Kidney epithelial cell (primary cell): ENCODE measurements around the gene TCF7L1. TPM values are rescaled to one million over a fixed set of nuclear protein-coding genes. Genes with fewer than 3 reads are reported as not detected.

Experiments used
- DNase-seq: peaks from one replicate; pipeline ENCODE4 v3.0.0-alpha.2; 2010; ENCODE audit warnings: low read depth
- H3K27me3 ChIP-seq: 2 replicates; pipeline ENCODE4 v1.6.0; 2011; ENCODE audit warnings: low read length; ENCODE audit not compliant: control insufficient read depth, insufficient read depth
- H3K36me3 ChIP-seq: 2 replicates; pipeline ENCODE4 v1.5.1; 2011; ENCODE audit warnings: low read length; ENCODE audit not compliant: control insufficient read depth, insufficient read depth
- H3K4me3 ChIP-seq: 2 replicates; pipeline ENCODE4 v1.5.1; 2011; ENCODE audit warnings: low read depth, mild to moderate bottlenecking, control low read depth, low read length
- total RNA-seq: library from RNA; depleted of rRNA; stranded (reverse); fragments of >200 nt; gene quantifications from 2 replicates; pipeline ENCODE4 v1.2.3, GENCODE V29; 2015
- TF ChIP-seq, protein P1 (sequence below): IDR thresholded peaks from 2 replicates; pipeline ENCODE4 v1.5.1; 2011; ENCODE audit warnings: mild to moderate bottlenecking, moderate library complexity, low read length, control low read depth, inconsistent platforms; ENCODE audit not compliant: insufficient read depth, poor library complexity, severe bottlenecking

Gene TCF7L1
- total RNA-seq, 1 donor from 2014 or later: 4.3 TPM

DNA sequence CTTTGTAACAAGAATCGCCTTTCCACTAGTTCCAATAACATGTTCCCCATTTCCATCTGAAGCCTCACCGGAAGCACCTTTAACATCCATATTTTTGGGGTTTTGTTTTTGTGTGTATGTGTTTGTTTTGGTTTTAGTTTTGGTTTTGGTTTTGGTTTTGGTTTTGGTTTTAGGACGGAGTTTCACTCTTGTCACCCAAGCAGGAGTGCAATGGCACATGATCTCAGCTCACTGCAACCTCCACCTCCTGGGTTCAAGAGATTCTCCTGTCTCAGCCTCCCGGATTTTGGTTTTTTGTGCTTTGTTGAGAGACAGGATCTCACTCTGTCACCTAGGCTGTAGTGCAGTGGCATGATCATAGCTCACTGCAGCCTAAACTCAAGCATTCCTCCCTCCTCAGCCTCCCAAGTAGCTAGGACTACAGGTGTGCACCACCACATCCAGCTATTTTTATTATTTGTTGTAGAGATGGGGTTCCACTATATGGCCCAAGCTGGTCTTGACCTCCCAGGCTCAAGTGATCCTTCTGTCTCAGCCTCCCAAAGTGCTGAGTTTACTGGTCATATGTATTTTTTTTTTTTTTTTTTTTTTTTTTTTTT, 158.3 kb downstream of the TCF7L1 start:
- Histone ChIP-seq H3K4me3 (no peak overlapping the region), H3K27me3 (no peaks in the 10 kb centered on the region), H3K36me3 (no peaks in the 10 kb centered on the region)
- no peak for DNase-seq
- TF ChIP-seq, protein P1, sequence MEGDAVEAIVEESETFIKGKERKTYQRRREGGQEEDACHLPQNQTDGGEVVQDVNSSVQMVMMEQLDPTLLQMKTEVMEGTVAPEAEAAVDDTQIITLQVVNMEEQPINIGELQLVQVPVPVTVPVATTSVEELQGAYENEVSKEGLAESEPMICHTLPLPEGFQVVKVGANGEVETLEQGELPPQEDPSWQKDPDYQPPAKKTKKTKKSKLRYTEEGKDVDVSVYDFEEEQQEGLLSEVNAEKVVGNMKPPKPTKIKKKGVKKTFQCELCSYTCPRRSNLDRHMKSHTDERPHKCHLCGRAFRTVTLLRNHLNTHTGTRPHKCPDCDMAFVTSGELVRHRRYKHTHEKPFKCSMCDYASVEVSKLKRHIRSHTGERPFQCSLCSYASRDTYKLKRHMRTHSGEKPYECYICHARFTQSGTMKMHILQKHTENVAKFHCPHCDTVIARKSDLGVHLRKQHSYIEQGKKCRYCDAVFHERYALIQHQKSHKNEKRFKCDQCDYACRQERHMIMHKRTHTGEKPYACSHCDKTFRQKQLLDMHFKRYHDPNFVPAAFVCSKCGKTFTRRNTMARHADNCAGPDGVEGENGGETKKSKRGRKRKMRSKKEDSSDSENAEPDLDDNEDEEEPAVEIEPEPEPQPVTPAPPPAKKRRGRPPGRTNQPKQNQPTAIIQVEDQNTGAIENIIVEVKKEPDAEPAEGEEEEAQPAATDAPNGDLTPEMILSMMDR: no peak

DNA sequence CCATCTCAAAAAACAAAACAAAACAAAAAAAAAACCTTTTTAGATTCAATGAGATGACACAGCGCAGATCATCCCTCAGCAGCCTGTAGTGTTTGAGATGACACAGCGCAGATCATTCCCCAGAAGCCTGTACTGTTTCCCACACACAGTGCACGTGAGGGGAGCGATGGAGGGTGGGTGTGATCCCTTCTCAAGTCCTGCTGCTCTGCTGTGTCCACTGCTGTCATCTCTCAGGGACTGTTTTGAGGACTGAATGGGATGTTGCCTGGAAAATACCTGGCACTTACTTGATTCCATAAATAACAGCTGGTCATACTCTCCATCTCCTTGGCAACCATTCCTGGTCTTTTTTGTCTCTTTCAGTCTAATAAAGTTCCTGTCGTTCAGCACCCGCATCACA, 168.9 kb downstream of the TCF7L1 start:
- Histone ChIP-seq H3K36me3 (no peaks in the 10 kb centered on the region), H3K27me3 (no peaks in the 10 kb centered on the region), H3K4me3 (no peak overlapping the region)
- DNase-seq: no peak
- TF ChIP-seq, protein P1: no peak

GRCh38 chr2:85303780-85304531, 170.8 kb downstream of the TCF7L1 start:
- H3K4me3 ChIP-seq: no peak overlapping the region
- H3K36me3 ChIP-seq: no peaks in the 10 kb centered on the region
- DNase-seq: no peak
- no peaks in the 10 kb centered on the region for H3K27me3 ChIP-seq
- TF ChIP-seq, protein P1: no peak

DNA sequence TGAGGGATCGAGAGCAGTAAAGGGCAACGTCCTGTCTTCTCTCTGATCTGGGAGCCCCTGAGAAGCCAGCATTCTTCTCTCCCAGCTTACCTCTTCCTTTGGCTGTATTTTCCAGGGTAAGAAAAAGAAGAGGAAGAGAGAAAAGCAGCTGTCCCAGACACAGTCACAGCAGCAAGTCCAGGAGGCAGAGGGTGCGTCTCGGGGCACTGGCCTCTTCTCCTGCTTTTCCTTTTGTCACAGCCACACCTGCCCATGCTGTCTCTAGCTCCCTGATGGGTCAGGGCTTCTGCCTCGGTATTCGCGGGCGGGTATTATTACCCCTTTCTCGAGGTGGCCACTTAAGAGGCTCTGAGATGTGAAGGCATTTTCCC, 174.3 kb downstream of the TCF7L1 start:
- DNase-seq: no peak
- H3K27me3 ChIP-seq: no peaks in the 10 kb centered on the region
- H3K36me3 ChIP-seq: no peaks in the 10 kb centered on the region
- H3K4me3 ChIP-seq: no peak overlapping the region
- TF ChIP-seq, protein P1: no peak

DNA sequence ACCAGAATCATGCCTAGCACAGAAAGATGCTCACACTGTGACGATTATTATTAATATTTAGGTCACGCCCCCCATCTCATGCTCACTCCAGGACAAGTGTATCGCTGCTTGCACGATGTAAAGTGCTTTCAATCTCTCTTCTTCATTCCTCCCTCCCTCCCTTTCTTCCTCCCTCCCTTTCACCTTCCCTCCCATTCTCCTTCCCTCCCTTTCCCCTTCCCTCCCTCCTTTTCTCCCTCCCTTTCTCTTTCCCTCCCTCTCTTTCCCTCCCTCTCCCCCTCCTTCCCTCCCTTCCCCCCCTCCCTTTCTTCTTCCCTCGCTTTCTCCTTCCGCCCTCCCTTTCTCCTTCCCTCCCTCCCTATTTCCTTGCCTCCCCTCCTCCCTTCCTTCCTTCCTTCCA, 175.0 kb downstream of the TCF7L1 start:
- Histone ChIP-seq H3K27me3 (no peaks in the 10 kb centered on the region), H3K36me3 (no peaks in the 10 kb centered on the region), H3K4me3 (no peak overlapping the region)
- DNase-seq: no peak
- TF ChIP-seq, protein P1: no peak
